ENCODE data around the gene ENKUR. TPM values are rescaled to one million over a fixed set of nuclear protein-coding genes. Genes with fewer than 3 reads are reported as not detected.

The ENKUR gene
- total RNA-seq, 1 donor from 2014 or later, result not detected

DNA sequence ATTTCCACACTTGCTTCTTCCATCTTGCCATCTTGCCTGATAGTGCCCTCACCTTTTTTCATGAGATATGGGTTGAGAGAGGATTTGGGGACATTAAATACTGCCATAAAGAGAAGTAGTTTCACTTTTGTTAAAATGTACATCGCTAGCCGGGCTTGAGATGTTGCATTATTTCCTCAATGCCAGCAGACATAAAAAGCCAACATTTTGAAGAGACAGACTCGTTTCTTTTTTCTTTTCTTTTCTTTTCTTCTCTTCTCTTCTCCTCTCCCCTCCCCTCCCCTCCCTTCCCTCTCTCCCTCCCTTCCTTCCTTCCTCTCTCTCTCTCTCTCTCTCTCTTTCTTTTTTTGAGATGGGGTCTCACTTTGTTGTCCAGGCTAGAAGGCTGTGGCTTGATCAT lies 17.9 kb downstream of the ENKUR start:
- Mint-ChIP-seq H3K36me3 (ENCODE audit: low read depth, unreplicated experiment) (no peaks in the 10 kb centered on the region), H3K4me3 (ENCODE audit: unreplicated experiment) (no peak overlapping the region), H3K27ac (ENCODE audit: unreplicated experiment) (no peak overlapping the region), H3K9me3 (ENCODE audit: unreplicated experiment) (no peaks in the 10 kb centered on the region), H3K27me3 (ENCODE audit: unreplicated experiment) (no peaks in the 10 kb centered on the region), H3K4me1 (ENCODE audit: unreplicated experiment) (peaks cover 5% of the 10 kb centered on the region)
- DNase-seq (ENCODE audit: low spot score), result no peak
- TF ChIP-seq, protein P1, sequence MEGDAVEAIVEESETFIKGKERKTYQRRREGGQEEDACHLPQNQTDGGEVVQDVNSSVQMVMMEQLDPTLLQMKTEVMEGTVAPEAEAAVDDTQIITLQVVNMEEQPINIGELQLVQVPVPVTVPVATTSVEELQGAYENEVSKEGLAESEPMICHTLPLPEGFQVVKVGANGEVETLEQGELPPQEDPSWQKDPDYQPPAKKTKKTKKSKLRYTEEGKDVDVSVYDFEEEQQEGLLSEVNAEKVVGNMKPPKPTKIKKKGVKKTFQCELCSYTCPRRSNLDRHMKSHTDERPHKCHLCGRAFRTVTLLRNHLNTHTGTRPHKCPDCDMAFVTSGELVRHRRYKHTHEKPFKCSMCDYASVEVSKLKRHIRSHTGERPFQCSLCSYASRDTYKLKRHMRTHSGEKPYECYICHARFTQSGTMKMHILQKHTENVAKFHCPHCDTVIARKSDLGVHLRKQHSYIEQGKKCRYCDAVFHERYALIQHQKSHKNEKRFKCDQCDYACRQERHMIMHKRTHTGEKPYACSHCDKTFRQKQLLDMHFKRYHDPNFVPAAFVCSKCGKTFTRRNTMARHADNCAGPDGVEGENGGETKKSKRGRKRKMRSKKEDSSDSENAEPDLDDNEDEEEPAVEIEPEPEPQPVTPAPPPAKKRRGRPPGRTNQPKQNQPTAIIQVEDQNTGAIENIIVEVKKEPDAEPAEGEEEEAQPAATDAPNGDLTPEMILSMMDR (IDR thresholded peaks at IDR 0.05; ENCODE audit: unreplicated experiment), result no peak

DNA sequence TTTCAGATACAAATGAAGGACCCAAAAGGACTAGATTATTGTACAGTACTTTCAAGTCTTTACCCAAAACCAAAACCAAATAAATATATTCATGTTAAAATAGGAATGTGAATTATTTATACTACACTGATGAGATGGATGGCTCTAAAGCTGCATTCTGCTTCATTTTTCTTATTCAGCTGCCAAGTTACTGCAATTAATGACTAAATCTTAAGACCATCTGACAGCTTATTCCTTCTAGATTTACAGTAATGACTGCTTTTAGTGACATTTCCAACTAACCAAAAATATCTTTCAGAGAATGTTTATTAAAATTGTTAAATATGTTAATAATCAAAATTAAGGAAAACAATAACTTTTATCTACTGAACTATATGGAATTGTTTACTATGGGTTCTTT lies 20.9 kb downstream of the ENKUR start:
- no peaks in the 10 kb centered on the region for H3K9me3 Mint-ChIP-seq (ENCODE audit: unreplicated experiment)
- no peak overlapping the region for H3K27ac Mint-ChIP-seq (ENCODE audit: unreplicated experiment)
- H3K27me3 Mint-ChIP-seq (ENCODE audit: unreplicated experiment), result no peaks in the 10 kb centered on the region
- H3K36me3 Mint-ChIP-seq (ENCODE audit: low read depth, unreplicated experiment), result no peaks in the 10 kb centered on the region
- H3K4me1 Mint-ChIP-seq (ENCODE audit: unreplicated experiment), result peaks cover 5% of the 10 kb centered on the region
- TF ChIP-seq, protein P1 (IDR thresholded peaks at IDR 0.05; ENCODE audit: unreplicated experiment), result no peak
- H3K4me3 Mint-ChIP-seq (ENCODE audit: unreplicated experiment), result no peak overlapping the region
- no peak for DNase-seq (ENCODE audit: low spot score)

DNA sequence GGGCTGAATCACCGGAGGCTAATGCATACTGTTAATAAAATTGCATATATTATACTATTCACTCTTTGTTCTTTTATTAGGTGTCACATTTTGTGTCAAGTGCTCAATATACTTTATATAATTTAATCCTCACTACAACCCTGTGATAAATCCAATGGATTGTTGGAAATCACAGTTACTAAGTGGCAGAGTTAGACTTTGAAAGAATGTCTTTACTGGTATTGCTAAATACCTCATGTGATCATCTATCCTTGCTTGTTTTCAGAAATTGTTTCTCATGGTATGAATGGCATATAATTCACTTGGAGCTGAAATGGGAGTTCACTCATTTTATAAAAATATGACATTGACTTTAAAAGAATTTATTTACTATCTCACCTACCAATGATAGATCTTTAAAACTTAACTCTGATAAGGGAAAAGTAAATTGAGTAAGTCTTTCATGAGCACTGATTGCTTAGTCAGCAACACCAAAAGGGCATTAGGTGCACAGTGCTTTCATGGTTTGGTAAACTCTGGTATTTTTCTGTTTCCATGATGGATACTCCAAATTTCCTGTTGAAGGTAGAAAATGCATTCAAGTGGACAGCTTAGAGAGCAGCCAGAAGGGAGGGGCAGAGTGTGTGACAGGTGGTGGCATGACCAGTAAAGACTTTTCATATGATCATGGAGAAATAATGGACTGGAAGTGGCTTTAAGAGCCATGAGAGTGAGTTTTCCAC lies 22.6 kb downstream of the ENKUR start:
- no peak for DNase-seq (ENCODE audit: low spot score)
- Mint-ChIP-seq H3K36me3 (ENCODE audit: low read depth, unreplicated experiment) (no peaks in the 10 kb centered on the region), H3K27ac (ENCODE audit: unreplicated experiment) (no peak overlapping the region), H3K4me1 (ENCODE audit: unreplicated experiment) (peaks cover 12% of the 10 kb centered on the region), H3K4me3 (ENCODE audit: unreplicated experiment) (no peak overlapping the region), H3K27me3 (ENCODE audit: unreplicated experiment) (no peaks in the 10 kb centered on the region), H3K9me3 (ENCODE audit: unreplicated experiment) (no peaks in the 10 kb centered on the region)
- TF ChIP-seq, protein P1 (IDR thresholded peaks at IDR 0.05; ENCODE audit: unreplicated experiment), result no peak

DNA sequence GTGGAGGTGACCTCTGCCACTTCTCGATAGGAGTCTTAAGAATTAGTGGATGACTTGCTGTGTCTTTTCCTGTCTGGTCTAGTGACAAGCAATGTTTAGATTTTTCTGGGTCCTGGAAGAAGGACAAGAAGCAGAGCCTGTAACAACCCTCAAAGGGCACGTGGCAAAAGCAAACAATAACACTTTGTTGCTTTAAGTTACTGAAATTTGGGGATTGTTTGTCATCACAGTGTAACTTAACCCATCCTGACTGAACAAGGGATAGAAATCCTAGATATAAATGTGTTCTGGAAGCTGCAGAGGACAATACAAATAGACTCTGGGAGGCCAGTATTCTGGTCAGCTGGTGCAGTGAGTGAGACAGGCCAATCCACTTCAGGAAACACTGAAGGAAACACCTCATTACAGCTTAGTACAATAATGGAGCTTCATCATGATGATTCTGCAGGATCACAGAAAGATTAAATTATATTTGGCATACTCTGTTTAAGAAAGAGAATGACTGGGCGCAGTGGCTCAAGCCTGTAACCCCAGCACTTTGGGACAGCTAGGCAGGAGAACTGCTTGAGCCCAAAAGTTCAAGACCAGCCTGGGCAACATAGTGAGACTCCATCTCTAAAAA lies 23.3 kb downstream of the ENKUR start:
- Mint-ChIP-seq H3K36me3 (ENCODE audit: low read depth, unreplicated experiment) (no peaks in the 10 kb centered on the region), H3K27me3 (ENCODE audit: unreplicated experiment) (no peaks in the 10 kb centered on the region), H3K9me3 (ENCODE audit: unreplicated experiment) (no peaks in the 10 kb centered on the region), H3K4me1 (ENCODE audit: unreplicated experiment) (peaks cover 13% of the 10 kb centered on the region), H3K4me3 (ENCODE audit: unreplicated experiment) (no peak overlapping the region), H3K27ac (ENCODE audit: unreplicated experiment) (no peak overlapping the region)
- TF ChIP-seq, protein P1 (IDR thresholded peaks at IDR 0.05; ENCODE audit: unreplicated experiment), result no peak
- DNase-seq (ENCODE audit: low spot score), result no peak

DNA sequence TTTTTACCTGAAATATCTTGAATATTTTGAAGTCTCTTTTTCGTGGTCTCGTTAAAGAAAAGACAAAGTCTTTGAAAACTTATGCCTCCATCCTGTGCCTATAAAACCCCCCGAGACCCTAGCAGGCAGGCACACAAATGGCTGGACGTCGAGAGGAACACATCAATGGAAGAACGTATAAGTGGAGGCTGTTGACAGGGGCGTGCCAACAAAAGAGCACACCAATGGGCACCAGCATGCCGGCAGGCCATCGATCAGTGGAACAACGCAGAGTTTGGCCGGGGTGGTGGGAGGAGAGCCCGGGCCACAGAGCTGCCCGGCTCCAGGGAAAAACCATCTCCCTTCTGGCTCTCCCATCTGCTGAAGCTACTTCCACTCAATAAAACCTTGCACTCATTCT lies 24.7 kb downstream of the ENKUR start:
- no peaks in the 10 kb centered on the region for H3K27me3 Mint-ChIP-seq (ENCODE audit: unreplicated experiment)
- H3K4me3 Mint-ChIP-seq (ENCODE audit: unreplicated experiment), result no peak overlapping the region
- no peak for DNase-seq (ENCODE audit: low spot score)
- H3K4me1 Mint-ChIP-seq (ENCODE audit: unreplicated experiment), result peaks cover 14% of the 10 kb centered on the region
- H3K27ac Mint-ChIP-seq (ENCODE audit: unreplicated experiment), result no peak overlapping the region
- H3K9me3 Mint-ChIP-seq (ENCODE audit: unreplicated experiment), result no peaks in the 10 kb centered on the region
- TF ChIP-seq, protein P1 (IDR thresholded peaks at IDR 0.05; ENCODE audit: unreplicated experiment), result no peak
- H3K36me3 Mint-ChIP-seq (ENCODE audit: low read depth, unreplicated experiment), result no peaks in the 10 kb centered on the region

All from endothelial cell (in vitro differentiated cells).